Astrocyte (in vitro differentiated cells and primary cell): ENCODE measurements around the gene MTHFD1. TPM values are rescaled to one million over a fixed set of nuclear protein-coding genes. Genes with fewer than 3 reads are reported as not detected.

Experiments
- DNase-seq: peaks from one replicate; pipeline ENCODE4 v3.0.0-alpha.2; 2010; ENCODE audit warnings: low read depth
- FAIRE-seq: peaks from 2 replicates; lab custom pipeline; 2011; peaks lifted over from hg19 to GRCh38; lab: Jason Lieb, UNC
- H2AFZ ChIP-seq: 2 replicates; pipeline ENCODE4 v1.6.0; 2012; ENCODE audit warnings: low read depth, low read length, inconsistent platforms
- H3K27ac ChIP-seq: 2 replicates; pipeline ENCODE4 v1.5.1; 2011; ENCODE audit warnings: low read depth, low read length, inconsistent platforms
- H3K27me3 ChIP-seq: 2 replicates; pipeline ENCODE4 v1.6.0; 2011; ENCODE audit warnings: low read length, inconsistent platforms; ENCODE audit not compliant: insufficient read depth
- H3K36me3 ChIP-seq: 2 replicates; pipeline ENCODE4 v1.5.1; 2011; ENCODE audit warnings: low read length, inconsistent platforms; ENCODE audit not compliant: insufficient read depth
- H3K4me1 ChIP-seq: 2 replicates; pipeline ENCODE4 v1.5.1; 2011; ENCODE audit warnings: low read length, inconsistent platforms; ENCODE audit not compliant: insufficient read depth
- H3K4me2 ChIP-seq: 2 replicates; pipeline ENCODE4 v1.6.0; 2012; ENCODE audit warnings: low read length, inconsistent platforms
- H3K4me3 ChIP-seq: 2 replicates; pipeline ENCODE4 v1.5.1; 2011; ENCODE audit warnings: low read depth, mild to moderate bottlenecking, low read length, inconsistent platforms; ENCODE audit not compliant: insufficient read depth
- H3K79me2 ChIP-seq: 2 replicates; pipeline ENCODE4 v1.6.0; 2012; ENCODE audit warnings: mild to moderate bottlenecking, low read length, inconsistent platforms; ENCODE audit not compliant: insufficient read depth
- H3K9ac ChIP-seq: 2 replicates; pipeline ENCODE4 v1.6.0; 2012; ENCODE audit warnings: mild to moderate bottlenecking, low read length, inconsistent platforms
- H3K9me3 ChIP-seq: 2 replicates; pipeline ENCODE4 v1.5.1; 2012; ENCODE audit warnings: low read depth, mild to moderate bottlenecking, low read length, inconsistent platforms; ENCODE audit not compliant: insufficient read depth
- H4K20me1 ChIP-seq: 2 replicates; pipeline ENCODE4 v1.6.0; 2012; ENCODE audit warnings: low read length, inconsistent platforms; ENCODE audit not compliant: insufficient read depth
- H3K27ac Mint-ChIP-seq: one replicate; pipeline ENCODE4 v1.8.0; 2021; ENCODE audit warnings: mild to moderate bottlenecking, mixed read lengths; ENCODE audit not compliant: unreplicated experiment
- H3K27me3 Mint-ChIP-seq: one replicate; pipeline ENCODE4 v1.8.0; 2021; ENCODE audit warnings: low read depth, mixed read lengths; ENCODE audit not compliant: unreplicated experiment
- H3K36me3 Mint-ChIP-seq: one replicate; pipeline ENCODE4 v1.8.0; 2021; ENCODE audit warnings: low read depth, mixed read lengths; ENCODE audit not compliant: unreplicated experiment
- H3K4me1 Mint-ChIP-seq: one replicate; pipeline ENCODE4 v1.8.0; 2021; ENCODE audit warnings: low read depth, mixed read lengths; ENCODE audit not compliant: unreplicated experiment
- H3K4me3 Mint-ChIP-seq: one replicate; pipeline ENCODE4 v1.8.0; 2021; ENCODE audit warnings: mild to moderate bottlenecking, moderate library complexity, mixed read lengths; ENCODE audit not compliant: unreplicated experiment
- H3K9me3 Mint-ChIP-seq: one replicate; pipeline ENCODE4 v1.8.0; 2021; ENCODE audit warnings: mild to moderate bottlenecking, mixed read lengths; ENCODE audit not compliant: unreplicated experiment
- CTCF ChIP-seq: IDR thresholded peaks from 2 replicates; pipeline ENCODE4 v1.5.1; 2011; ENCODE audit warnings: low read depth, mild to moderate bottlenecking, inconsistent platforms, low read length, moderate library complexity; ENCODE audit not compliant: insufficient read depth
- EZH2 ChIP-seq: IDR thresholded peaks from 2 replicates; pipeline ENCODE4 v1.6.1; 2012; ENCODE audit warnings: mild to moderate bottlenecking, low read length, inconsistent platforms; ENCODE audit not compliant: insufficient read depth
- total RNA-seq: library from RNA; stranded (reverse); gene quantifications from 2 replicates; pipeline ENCODE4 v1.2.1, GENCODE V29; 2021

The MTHFD1 gene
- total RNA-seq, 1 donor from 2014 or later: 56.9 TPM

DNA sequence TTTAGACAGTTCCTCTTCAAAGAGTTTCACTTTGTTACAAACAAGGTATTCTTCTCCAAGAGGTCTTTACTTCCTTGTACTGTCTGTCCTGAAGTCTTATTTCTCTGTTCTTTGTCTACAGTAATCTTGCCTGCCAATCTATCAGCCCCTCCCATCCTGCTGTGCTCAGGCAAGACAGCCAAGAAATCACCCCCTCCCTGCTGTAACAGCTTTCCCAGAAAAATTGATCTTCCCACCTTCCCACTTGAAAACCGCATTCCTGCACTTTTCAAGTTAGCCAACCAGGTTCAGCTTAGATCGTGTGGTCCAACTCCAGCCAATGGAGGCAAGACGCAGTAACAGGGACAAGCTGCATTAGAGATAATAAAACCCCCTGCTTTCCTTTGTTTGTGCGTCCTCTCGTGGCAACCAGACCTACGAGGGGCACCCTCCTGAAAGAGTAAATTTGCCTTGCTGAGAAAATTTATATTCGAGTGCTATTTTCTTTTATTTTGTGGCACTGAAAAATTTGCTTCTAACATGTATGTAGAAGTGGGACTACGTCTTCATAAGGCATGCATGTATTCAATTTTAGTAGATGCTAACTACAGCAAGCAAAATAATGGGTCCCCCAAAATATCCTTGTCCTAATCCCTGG lies 47.5 kb upstream of the MTHFD1 start:
- H3K27me3 ChIP-seq: no peaks in the 10 kb centered on the region
- no peaks in the 10 kb centered on the region for H3K36me3 ChIP-seq
- no peak for TF ChIP-seq EZH2
- Mint-ChIP-seq H3K27ac (peak overlapping the region; percentile 62), H3K4me1 (peaks cover 2% of the 10 kb centered on the region), H3K9me3 (peaks cover 9% of the 10 kb centered on the region), H3K36me3 (peaks cover 3% of the 10 kb centered on the region), H3K27me3 (no peaks in the 10 kb centered on the region), H3K4me3 (peak overlapping the region; percentile 40)
- peaks cover 3% of the 10 kb centered on the region for H3K9me3 ChIP-seq
- H3K27ac ChIP-seq: no peak overlapping the region
- FAIRE-seq: no peak
- no peak for DNase-seq
- H3K4me3 ChIP-seq: no peak overlapping the region
- H2AFZ ChIP-seq: no peak overlapping the region
- peaks cover 7% of the 10 kb centered on the region for H3K4me1 ChIP-seq
- H3K79me2 ChIP-seq: no peaks in the 10 kb centered on the region
- no peak overlapping the region for H3K9ac ChIP-seq
- H4K20me1 ChIP-seq: no peaks in the 10 kb centered on the region
- H3K4me2 ChIP-seq: no peak overlapping the region

DNA sequence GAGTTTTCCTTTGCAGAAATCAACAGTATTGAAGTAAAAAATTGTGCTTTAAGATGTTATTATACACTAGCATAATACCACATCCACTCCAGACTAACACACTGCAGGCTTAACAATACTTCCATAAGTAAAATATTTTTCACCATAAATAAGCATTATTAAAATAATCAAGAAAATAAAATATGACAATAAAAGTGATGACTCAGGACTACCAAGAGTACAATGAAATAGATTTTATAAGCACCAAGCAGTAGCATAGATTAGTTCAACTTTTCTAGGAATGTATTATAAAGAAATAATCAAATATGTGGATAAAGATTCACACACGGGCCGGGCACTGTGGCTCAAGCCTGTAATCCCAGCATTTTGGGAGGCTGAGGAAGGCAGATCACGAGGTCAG lies 40.4 kb upstream of the MTHFD1 start:
- Histone ChIP-seq H3K27me3 (no peaks in the 10 kb centered on the region), H3K79me2 (no peaks in the 10 kb centered on the region), H3K4me1 (no peaks in the 10 kb centered on the region), H3K4me2 (no peak overlapping the region), H3K4me3 (no peak overlapping the region), H3K9ac (no peak overlapping the region), H3K27ac (no peak overlapping the region), H4K20me1 (no peaks in the 10 kb centered on the region), H2AFZ (no peak overlapping the region), H3K36me3 (no peaks in the 10 kb centered on the region), H3K9me3 (no peaks in the 10 kb centered on the region)
- Mint-ChIP-seq H3K9me3 (no peaks in the 10 kb centered on the region), H3K4me1 (no peaks in the 10 kb centered on the region), H3K27me3 (no peaks in the 10 kb centered on the region), H3K36me3 (no peaks in the 10 kb centered on the region), H3K4me3 (no peak overlapping the region), H3K27ac (no peak overlapping the region)
- TF ChIP-seq CTCF (no peak), EZH2 (no peak)
- DNase-seq (no peak), FAIRE-seq (no peak)

GRCh38 chr14:64349741-64350490 lies 38.2 kb upstream of the MTHFD1 start:
- no peaks in the 10 kb centered on the region for H3K9me3 Mint-ChIP-seq
- Histone ChIP-seq H3K9me3 (no peaks in the 10 kb centered on the region), H3K4me3 (no peak overlapping the region), H3K79me2 (no peaks in the 10 kb centered on the region), H3K36me3 (no peaks in the 10 kb centered on the region), H3K27ac (no peak overlapping the region), H3K4me2 (no peak overlapping the region), H3K27me3 (no peaks in the 10 kb centered on the region), H3K9ac (no peak overlapping the region), H3K4me1 (no peaks in the 10 kb centered on the region), H2AFZ (no peak overlapping the region), H4K20me1 (no peaks in the 10 kb centered on the region)
- H3K4me1 Mint-ChIP-seq: no peaks in the 10 kb centered on the region
- H3K36me3 Mint-ChIP-seq: no peaks in the 10 kb centered on the region
- no peaks in the 10 kb centered on the region for H3K27me3 Mint-ChIP-seq
- DNase-seq: no peak
- no peak overlapping the region for H3K4me3 Mint-ChIP-seq
- H3K27ac Mint-ChIP-seq: no peak overlapping the region
- TF ChIP-seq EZH2 (no peak), CTCF (no peak)
- no peak for FAIRE-seq
